ENCODE results near the gene MYO3B.

The MYO3B gene

GRCh38 chr2:170504810-170505145 lies 326.8 kb downstream of the MYO3B start:
- Histone ChIP-seq H3K4me3 (ENCODE audit: low read depth, low read length) (no peak overlapping the region), H2AFZ (ENCODE audit: insufficient read depth, low read length, poor library complexity) (no peak overlapping the region), H3K27ac (ENCODE audit: low read depth, low read length) (no peak overlapping the region), H3K27me3 (ENCODE audit: insufficient read depth, low read length) (no peaks in the 10 kb centered on the region), H4K8ac (ENCODE audit: low read depth, low read length) (no peak overlapping the region), H2BK120ac (ENCODE audit: insufficient read depth, low read length, poor library complexity) (no peak overlapping the region), H4K12ac (ENCODE audit: low read depth, low read length) (no peak overlapping the region), H3K4ac (ENCODE audit: low read depth, low read length) (no peak overlapping the region), H2AK5ac (ENCODE audit: low read length) (no peak overlapping the region), H2BK12ac (ENCODE audit: low read length) (no peak overlapping the region), H2BK5ac (ENCODE audit: low read depth, low read length, poor library complexity) (no peak overlapping the region), H3K79me1 (ENCODE audit: low read length) (no peaks in the 10 kb centered on the region), H3K14ac (ENCODE audit: low read length) (no peak overlapping the region), H3K4me1 (ENCODE audit: control insufficient read depth in 1 of 2, insufficient read depth in 2 of 2, low read length in 2 of 2) (no peaks in the 10 kb centered on the region), H4K91ac (ENCODE audit: low read depth, low read length) (no peak overlapping the region), H3K9ac (ENCODE audit: low read length) (no peak overlapping the region), H3K79me2 (ENCODE audit: control insufficient read depth, insufficient read depth, low read length, poor library complexity) (no peaks in the 10 kb centered on the region), H3K23ac (ENCODE audit: low read length) (no peak overlapping the region), H3K18ac (ENCODE audit: low read length) (no peak overlapping the region), H3K36me3 (ENCODE audit: control insufficient read depth in 1 of 2, insufficient read depth in 2 of 2, low read length in 2 of 2) (no peaks in the 10 kb centered on the region), H3K9me3 (ENCODE audit: insufficient read depth, low read depth, low read length) (no peaks in the 10 kb centered on the region), H3K4me2 (ENCODE audit: low read length) (no peak overlapping the region)
- DNase-seq = no peak
- WGBS (ENCODE audit: extremely low coverage, insufficient coverage, insufficient read length) = no CpG with 5 or more reads among the region's 4 CpGs

DNA sequence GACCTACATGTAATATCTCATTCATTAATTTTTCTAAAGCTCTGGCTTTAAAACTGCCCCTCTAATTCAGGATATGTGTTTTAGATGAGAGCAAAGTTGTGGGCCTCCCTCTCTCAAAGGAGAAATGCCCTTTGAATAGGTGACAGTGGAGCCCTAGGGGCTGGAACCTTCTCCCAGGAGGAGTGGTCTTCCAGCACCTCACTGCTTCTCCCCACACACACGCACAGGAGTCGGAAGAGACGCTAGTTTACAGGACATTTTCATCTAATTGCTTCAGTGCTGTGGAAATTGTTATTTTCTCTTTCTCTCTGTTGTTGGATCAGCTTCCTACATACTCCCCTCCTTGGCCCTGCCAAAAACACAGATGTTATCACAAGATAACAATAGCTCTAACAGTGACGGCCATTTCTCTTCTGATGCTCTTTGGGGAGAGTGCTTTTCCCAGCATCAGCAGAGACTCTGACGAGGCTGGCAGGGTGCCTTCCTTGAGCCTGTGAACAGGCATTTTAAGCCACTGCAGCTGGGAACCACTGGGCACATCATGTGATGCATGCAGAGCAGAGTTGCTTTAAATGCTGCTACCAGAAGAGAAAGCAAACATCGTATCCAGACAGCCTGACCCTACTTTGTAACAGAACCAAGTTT lies 327.8 kb downstream of the MYO3B start:
- WGBS (ENCODE audit: extremely low coverage, insufficient coverage, insufficient read length) = no CpG with 5 or more reads among the region's 6 CpGs
- H3K27ac ChIP-seq (ENCODE audit: low read depth, low read length) = no peak overlapping the region
- no peak overlapping the region for H4K91ac ChIP-seq (ENCODE audit: low read depth, low read length)
- no peak overlapping the region for H3K18ac ChIP-seq (ENCODE audit: low read length)
- H3K4me2 ChIP-seq (ENCODE audit: low read length) = no peak overlapping the region
- DNase-seq = no peak
- H3K36me3 ChIP-seq (ENCODE audit: control insufficient read depth in 1 of 2, insufficient read depth in 2 of 2, low read length in 2 of 2) = no peaks in the 10 kb centered on the region
- no peak overlapping the region for H3K9ac ChIP-seq (ENCODE audit: low read length)
- H3K79me1 ChIP-seq (ENCODE audit: low read length) = no peaks in the 10 kb centered on the region
- H4K8ac ChIP-seq (ENCODE audit: low read depth, low read length) = no peak overlapping the region
- H3K4me3 ChIP-seq (ENCODE audit: low read depth, low read length) = no peak overlapping the region
- no peaks in the 10 kb centered on the region for H3K79me2 ChIP-seq (ENCODE audit: control insufficient read depth, insufficient read depth, low read length, poor library complexity)
- no peak overlapping the region for H2BK12ac ChIP-seq (ENCODE audit: low read length)
- H2AFZ ChIP-seq (ENCODE audit: insufficient read depth, low read length, poor library complexity) = no peak overlapping the region
- no peaks in the 10 kb centered on the region for H3K4me1 ChIP-seq (ENCODE audit: control insufficient read depth in 1 of 2, insufficient read depth in 2 of 2, low read length in 2 of 2)
- no peaks in the 10 kb centered on the region for H3K9me3 ChIP-seq (ENCODE audit: insufficient read depth, low read depth, low read length)
- no peak overlapping the region for H3K4ac ChIP-seq (ENCODE audit: low read depth, low read length)
- no peak overlapping the region for H3K14ac ChIP-seq (ENCODE audit: low read length)
- H3K27me3 ChIP-seq (ENCODE audit: insufficient read depth, low read length) = no peaks in the 10 kb centered on the region
- H2AK5ac ChIP-seq (ENCODE audit: low read length) = no peak overlapping the region
- H4K12ac ChIP-seq (ENCODE audit: low read depth, low read length) = no peak overlapping the region
- H2BK5ac ChIP-seq (ENCODE audit: low read depth, low read length, poor library complexity) = no peak overlapping the region
- no peak overlapping the region for H2BK120ac ChIP-seq (ENCODE audit: insufficient read depth, low read length, poor library complexity)
- H3K23ac ChIP-seq (ENCODE audit: low read length) = no peak overlapping the region

DNA sequence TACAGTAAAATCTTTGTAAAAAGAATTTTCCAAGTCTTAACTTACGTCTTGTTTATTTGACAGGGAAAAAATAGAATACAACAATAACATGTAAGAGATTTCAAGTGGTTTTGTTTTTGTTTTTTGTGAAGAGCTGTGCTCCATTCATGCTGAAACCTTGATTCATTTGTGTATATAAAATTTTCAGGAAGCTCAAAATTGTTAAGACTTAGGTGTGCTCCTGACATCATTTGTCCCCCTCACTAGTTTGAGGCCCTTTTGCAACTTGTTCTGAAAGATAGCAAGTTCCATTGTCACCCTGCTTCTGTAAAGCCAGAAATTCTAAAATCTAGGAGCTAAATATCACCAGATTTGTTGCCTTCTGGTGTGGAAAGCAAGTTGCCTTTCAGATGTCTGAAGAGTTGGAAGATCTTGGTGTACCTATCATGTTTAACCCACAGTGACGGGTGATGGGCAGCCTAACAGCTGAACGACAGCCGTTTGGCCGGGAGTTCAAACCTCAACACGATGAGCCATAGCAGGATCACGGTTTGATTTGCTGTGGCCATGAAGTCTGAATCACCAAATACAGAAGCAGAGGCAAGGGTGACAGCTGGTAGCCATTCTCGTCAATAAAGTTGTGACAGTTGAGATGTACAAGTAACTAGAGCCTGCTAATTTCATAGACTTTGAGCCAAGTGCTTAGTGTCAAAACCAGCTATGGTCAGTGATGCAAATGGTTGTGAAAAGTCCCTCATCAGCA lies 331.7 kb downstream of the MYO3B start:
- no peak overlapping the region for H3K27ac ChIP-seq (ENCODE audit: low read depth, low read length)
- no peak overlapping the region for H3K18ac ChIP-seq (ENCODE audit: low read length)
- no peaks in the 10 kb centered on the region for H3K36me3 ChIP-seq (ENCODE audit: control insufficient read depth in 1 of 2, insufficient read depth in 2 of 2, low read length in 2 of 2)
- H2BK120ac ChIP-seq (ENCODE audit: insufficient read depth, low read length, poor library complexity) = no peak overlapping the region
- no peak overlapping the region for H3K9ac ChIP-seq (ENCODE audit: low read length)
- H2AFZ ChIP-seq (ENCODE audit: insufficient read depth, low read length, poor library complexity) = no peak overlapping the region
- H3K79me1 ChIP-seq (ENCODE audit: low read length) = no peaks in the 10 kb centered on the region
- no peaks in the 10 kb centered on the region for H3K27me3 ChIP-seq (ENCODE audit: insufficient read depth, low read length)
- no peaks in the 10 kb centered on the region for H3K79me2 ChIP-seq (ENCODE audit: control insufficient read depth, insufficient read depth, low read length, poor library complexity)
- H3K4ac ChIP-seq (ENCODE audit: low read depth, low read length) = no peak overlapping the region
- no peak overlapping the region for H2BK5ac ChIP-seq (ENCODE audit: low read depth, low read length, poor library complexity)
- no peak overlapping the region for H3K4me3 ChIP-seq (ENCODE audit: low read depth, low read length)
- H3K23ac ChIP-seq (ENCODE audit: low read length) = no peak overlapping the region
- no peaks in the 10 kb centered on the region for H3K4me1 ChIP-seq (ENCODE audit: control insufficient read depth in 1 of 2, insufficient read depth in 2 of 2, low read length in 2 of 2)
- WGBS (ENCODE audit: extremely low coverage, insufficient coverage, insufficient read length) = no CpG with 5 or more reads among the region's 8 CpGs
- no peak overlapping the region for H3K4me2 ChIP-seq (ENCODE audit: low read length)
- H4K91ac ChIP-seq (ENCODE audit: low read depth, low read length) = no peak overlapping the region
- no peaks in the 10 kb centered on the region for H3K9me3 ChIP-seq (ENCODE audit: insufficient read depth, low read depth, low read length)
- H4K12ac ChIP-seq (ENCODE audit: low read depth, low read length) = no peak overlapping the region
- H2BK12ac ChIP-seq (ENCODE audit: low read length) = no peak overlapping the region
- no peak overlapping the region for H2AK5ac ChIP-seq (ENCODE audit: low read length)
- H3K14ac ChIP-seq (ENCODE audit: low read length) = no peak overlapping the region
- H4K8ac ChIP-seq (ENCODE audit: low read depth, low read length) = no peak overlapping the region
- DNase-seq = no peak

DNA sequence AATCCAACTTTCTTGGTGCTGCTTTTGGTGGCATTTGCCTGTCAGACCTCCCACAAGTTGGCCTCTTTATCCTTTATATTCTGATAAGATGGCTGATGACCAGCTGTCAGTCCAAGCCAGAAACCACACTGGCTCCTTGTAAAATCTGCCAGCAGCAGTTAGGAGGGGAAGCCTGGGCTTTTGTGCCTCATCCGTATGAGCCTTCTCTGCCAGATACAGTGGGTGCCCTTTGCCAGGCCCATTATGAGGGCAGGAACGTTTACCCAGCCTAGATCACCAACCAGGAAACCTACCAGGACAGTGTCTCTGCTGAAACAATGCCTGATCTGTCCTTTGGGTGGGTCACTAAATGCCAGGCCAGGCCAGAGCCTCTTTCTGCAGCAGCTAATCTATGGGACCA lies 334.3 kb downstream of the MYO3B start:
- Histone ChIP-seq H2AK5ac (ENCODE audit: low read length) (no peak overlapping the region), H3K4ac (ENCODE audit: low read depth, low read length) (no peak overlapping the region), H3K27me3 (ENCODE audit: insufficient read depth, low read length) (no peaks in the 10 kb centered on the region), H4K91ac (ENCODE audit: low read depth, low read length) (no peak overlapping the region), H2AFZ (ENCODE audit: insufficient read depth, low read length, poor library complexity) (no peak overlapping the region), H3K14ac (ENCODE audit: low read length) (no peak overlapping the region), H4K8ac (ENCODE audit: low read depth, low read length) (no peak overlapping the region), H3K9ac (ENCODE audit: low read length) (no peak overlapping the region), H2BK120ac (ENCODE audit: insufficient read depth, low read length, poor library complexity) (no peak overlapping the region), H3K9me3 (ENCODE audit: insufficient read depth, low read depth, low read length) (no peaks in the 10 kb centered on the region), H3K4me3 (ENCODE audit: low read depth, low read length) (no peak overlapping the region), H2BK12ac (ENCODE audit: low read length) (no peak overlapping the region), H3K36me3 (ENCODE audit: control insufficient read depth in 1 of 2, insufficient read depth in 2 of 2, low read length in 2 of 2) (no peaks in the 10 kb centered on the region), H3K4me1 (ENCODE audit: control insufficient read depth in 1 of 2, insufficient read depth in 2 of 2, low read length in 2 of 2) (no peaks in the 10 kb centered on the region), H3K4me2 (ENCODE audit: low read length) (no peak overlapping the region), H3K79me2 (ENCODE audit: control insufficient read depth, insufficient read depth, low read length, poor library complexity) (no peaks in the 10 kb centered on the region), H2BK5ac (ENCODE audit: low read depth, low read length, poor library complexity) (no peak overlapping the region), H3K27ac (ENCODE audit: low read depth, low read length) (no peak overlapping the region), H3K18ac (ENCODE audit: low read length) (no peak overlapping the region), H3K79me1 (ENCODE audit: low read length) (no peaks in the 10 kb centered on the region), H3K23ac (ENCODE audit: low read length) (no peak overlapping the region), H4K12ac (ENCODE audit: low read depth, low read length) (no peak overlapping the region)
- no peak for DNase-seq
- no CpG with 5 or more reads among the region's 2 CpGs for WGBS (ENCODE audit: extremely low coverage, insufficient coverage, insufficient read length)

All from trophoblast cell (in vitro differentiated cells and primary cell).